Measurements from ENCODE around the gene PHETA2. TPM values are rescaled to one million over a fixed set of nuclear protein-coding genes. Genes with fewer than 3 reads are reported as not detected.

PHETA2 gene
- total and polyA plus RNA-seq, 2 of the 8 experiments (the other 6 are each of a cell fraction or from before 2014, with no cell fraction given), result 7.4 to 7.6 TPM

GRCh38 chr22:42026705-42027104 lies 47.3 kb upstream of the PHETA2 start:
- Histone ChIP-seq H4K8ac (ENCODE audit: extremely low read depth, insufficient read depth, low read length) (no peak overlapping the region), H3K9ac (replicated peaks in 1 of 4; ENCODE audit: extremely low read depth in 1 of 4, low read depth in 3 of 4, low read length in 3 of 4) (no peak overlapping the region), H3K4me3 (ENCODE audit: extremely low read depth in 1 of 4, insufficient read depth in 2 of 4, low read depth in 3 of 4, low read length in 4 of 4) (no peak overlapping the region), H3K27ac (ENCODE audit: low read depth, low read length) (no peak overlapping the region), H3K79me1 (ENCODE audit: low read depth, low read length) (no peaks in the 10 kb centered on the region), H4K91ac (replicated peaks; ENCODE audit: insufficient read length, low read length) (no peak overlapping the region), H3K79me2 (ENCODE audit: control insufficient read depth in 1 of 2, insufficient read depth in 2 of 2, low read length in 2 of 2) (no peaks in the 10 kb centered on the region), H3K4me2 (ENCODE audit: insufficient read depth in 1 of 2, low read depth in 2 of 2, low read length in 2 of 2) (no peak overlapping the region), H2BK120ac (replicated peaks; ENCODE audit: low read depth, low read length) (no peak overlapping the region), H3K4me1 (replicated peaks in 1 of 4; ENCODE audit: control insufficient read depth in 3 of 4, insufficient read depth in 4 of 4, low read length in 3 of 4) (no peaks in the 10 kb centered on the region), H3K14ac (ENCODE audit: insufficient read length) (no peak overlapping the region), H3K23ac (ENCODE audit: insufficient read length) (no peak overlapping the region), H2AFZ (ENCODE audit: low read length) (0 out of 2 replicates have a peak overlapping the region, but pooled peaks have one; percentile 36), H2BK20ac (ENCODE audit: low read length) (no peak overlapping the region), H4K5ac (ENCODE audit: insufficient read length, low read depth, low read length) (no peak overlapping the region), H2BK12ac (ENCODE audit: low read depth, low read length) (no peak overlapping the region), H3K27me3 (replicated peaks in 1 of 4; ENCODE audit: control insufficient read depth in 3 of 4, extremely low read depth in 1 of 4, insufficient read depth in 3 of 4, low read length in 3 of 4) (no peaks in the 10 kb centered on the region; a peak in 1 of 7 replicates), H3K4ac (replicated peaks; ENCODE audit: insufficient read length, low read depth, low read length) (no peak overlapping the region), H3K18ac (ENCODE audit: extremely low read depth, low read length) (no peak overlapping the region), H2BK15ac (ENCODE audit: low read length) (no peak overlapping the region), H3K36me3 (ENCODE audit: control insufficient read depth in 2 of 4, insufficient read depth in 4 of 4, low read length in 3 of 4) (no peaks in the 10 kb centered on the region), H2BK5ac (ENCODE audit: low read depth, low read length) (no peak overlapping the region), H2AK5ac (ENCODE audit: low read depth, low read length) (no peak overlapping the region), H3K56ac (replicated peaks; ENCODE audit: insufficient read length, low read depth, low read length) (no peak overlapping the region), H3K9me3 (ENCODE audit: insufficient read depth in 2 of 2, low read depth in 1 of 2, low read length in 1 of 2) (no peaks in the 10 kb centered on the region), H4K20me1 (replicated peaks in 1 of 2; ENCODE audit: control insufficient read depth in 1 of 2, insufficient read depth in 2 of 2, low read length in 2 of 2) (no peaks in the 10 kb centered on the region), H3K23me2 (ENCODE audit: low read depth, low read length) (no peaks in the 10 kb centered on the region)
- CTCF ChIA-PET (ENCODE audit: partially characterized antibody), result no interaction called here
- DNase-seq (ENCODE audit: low read depth in 1 of 2, low spot score in 2 of 2), result peak in 1 of 2 experiments; percentile 48
- no peak for FAIRE-seq
- POLR2A ChIA-PET (ENCODE audit: partially characterized antibody), result no interaction called here
- no peak for TF ChIP-seq CTCF (IDR thresholded peaks at IDR 0.05; ENCODE audit: control extremely low read depth in 1 of 3, insufficient read depth in 1 of 3, low read depth in 1 of 3, low read length in 3 of 3)
- no peak for TF ChIP-seq E2F6 (IDR thresholded peaks at IDR 0.05)
- no peak for TF ChIP-seq TEAD4 (IDR thresholded peaks at IDR 0.05; ENCODE audit: low read depth, low read length)
- TF ChIP-seq SP4 (IDR thresholded peaks at IDR 0.05; ENCODE audit: low read length), result no peak
- TF ChIP-seq CHD2 (IDR thresholded peaks at IDR 0.05; ENCODE audit: low read length), result no peak
- TF ChIP-seq CREB1 (IDR thresholded peaks at IDR 0.05), result no peak
- TF ChIP-seq SUZ12 (IDR thresholded peaks at IDR 0.05; ENCODE audit: low read length), result no peak
- no peak for TF ChIP-seq CEBPB (IDR thresholded peaks at IDR 0.05; ENCODE audit: low read depth, low read length)
- no peak for TF ChIP-seq HDAC6 (IDR thresholded peaks at IDR 0.05; ENCODE audit: low read depth, low read length)
- 85% methylated on average over 10 of the region's 10 CpGs; no CpG with 5 or more reads in 1 of the 2 experiments for WGBS, 2 experiments (ENCODE audit: extremely low coverage in 1 of 2, insufficient coverage in 1 of 2, insufficient read length in 1 of 2, insufficient replicate concordance in 2 of 2, low coverage in 1 of 2, low lambda C conversion rate in 2 of 2, missing lambda C conversion rate in 1 of 2)

Measured in H1 (cell line).